NB4 (cell line): Measurements from ENCODE around the gene NOS3.

Source experiments
- MYC ChIP-seq: IDR thresholded peaks from 2 replicates; pipeline ENCODE4 v1.6.1; 2011; ENCODE audit warnings: low read depth, low read length
- POLR2A ChIP-seq: IDR thresholded peaks from 2 replicates; pipeline ENCODE4 v1.6.1; 2011; ENCODE audit warnings: mild to moderate bottlenecking; ENCODE audit not compliant: insufficient read length; ENCODE audit errors: extremely low read depth

- no peak for TF ChIP-seq POLR2A
- no peak for TF ChIP-seq MYC
Measured at GRCh38 chr7:151003572-151003971, 12.8 kb downstream of the NOS3 start.
